ENCODE measurements around the gene DDX1. TPM values are rescaled to one million over a fixed set of nuclear protein-coding genes. Genes with fewer than 3 reads are reported as not detected.

DDX1 gene
- total RNA-seq, 1 donor from 2014 or later = 77.0 TPM

DNA sequence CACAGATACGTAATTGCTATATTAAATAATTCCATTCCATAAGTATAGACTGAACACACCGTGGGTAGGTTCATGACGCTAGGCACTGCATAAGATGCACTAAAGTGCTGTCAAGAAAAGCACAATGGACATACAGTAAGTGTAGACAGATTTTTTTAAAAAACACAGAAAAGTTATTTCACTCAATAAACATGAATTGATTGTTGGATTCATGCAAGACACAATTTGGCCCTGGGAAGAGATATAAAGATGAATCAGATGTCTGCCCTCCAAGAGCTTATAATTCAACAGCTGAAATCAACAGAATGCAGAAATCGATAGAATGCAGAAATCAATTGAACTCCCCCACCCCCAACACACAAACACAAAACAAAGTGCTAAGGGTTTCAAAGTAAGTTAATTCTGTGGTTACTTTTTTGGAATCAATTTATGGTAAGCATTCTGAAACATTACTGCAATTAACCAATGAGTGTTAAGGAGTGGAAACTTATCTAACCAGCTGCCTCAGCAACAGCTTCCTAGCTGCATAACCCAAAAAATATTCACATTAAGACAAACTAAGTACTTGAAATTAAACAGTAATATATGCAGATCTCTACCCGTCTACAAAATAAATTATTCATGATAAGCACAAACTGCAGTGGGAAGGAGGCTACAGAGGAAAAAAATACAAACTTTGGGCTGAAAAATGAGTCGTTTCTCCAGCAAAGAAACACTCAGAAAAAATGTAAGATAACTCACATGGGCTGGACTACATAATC lies 32.1 kb upstream of the DDX1 start:
- DNase-seq (ENCODE audit: low read depth) = no peak
- H3K4me3 ChIP-seq (ENCODE audit: low read depth, low read length) = peak overlapping the region; percentile 91
- TF ChIP-seq, protein P1, sequence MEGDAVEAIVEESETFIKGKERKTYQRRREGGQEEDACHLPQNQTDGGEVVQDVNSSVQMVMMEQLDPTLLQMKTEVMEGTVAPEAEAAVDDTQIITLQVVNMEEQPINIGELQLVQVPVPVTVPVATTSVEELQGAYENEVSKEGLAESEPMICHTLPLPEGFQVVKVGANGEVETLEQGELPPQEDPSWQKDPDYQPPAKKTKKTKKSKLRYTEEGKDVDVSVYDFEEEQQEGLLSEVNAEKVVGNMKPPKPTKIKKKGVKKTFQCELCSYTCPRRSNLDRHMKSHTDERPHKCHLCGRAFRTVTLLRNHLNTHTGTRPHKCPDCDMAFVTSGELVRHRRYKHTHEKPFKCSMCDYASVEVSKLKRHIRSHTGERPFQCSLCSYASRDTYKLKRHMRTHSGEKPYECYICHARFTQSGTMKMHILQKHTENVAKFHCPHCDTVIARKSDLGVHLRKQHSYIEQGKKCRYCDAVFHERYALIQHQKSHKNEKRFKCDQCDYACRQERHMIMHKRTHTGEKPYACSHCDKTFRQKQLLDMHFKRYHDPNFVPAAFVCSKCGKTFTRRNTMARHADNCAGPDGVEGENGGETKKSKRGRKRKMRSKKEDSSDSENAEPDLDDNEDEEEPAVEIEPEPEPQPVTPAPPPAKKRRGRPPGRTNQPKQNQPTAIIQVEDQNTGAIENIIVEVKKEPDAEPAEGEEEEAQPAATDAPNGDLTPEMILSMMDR (conservative IDR thresholded peaks at IDR 0.05; ENCODE audit: low read depth, low read length) = no peak

DNA sequence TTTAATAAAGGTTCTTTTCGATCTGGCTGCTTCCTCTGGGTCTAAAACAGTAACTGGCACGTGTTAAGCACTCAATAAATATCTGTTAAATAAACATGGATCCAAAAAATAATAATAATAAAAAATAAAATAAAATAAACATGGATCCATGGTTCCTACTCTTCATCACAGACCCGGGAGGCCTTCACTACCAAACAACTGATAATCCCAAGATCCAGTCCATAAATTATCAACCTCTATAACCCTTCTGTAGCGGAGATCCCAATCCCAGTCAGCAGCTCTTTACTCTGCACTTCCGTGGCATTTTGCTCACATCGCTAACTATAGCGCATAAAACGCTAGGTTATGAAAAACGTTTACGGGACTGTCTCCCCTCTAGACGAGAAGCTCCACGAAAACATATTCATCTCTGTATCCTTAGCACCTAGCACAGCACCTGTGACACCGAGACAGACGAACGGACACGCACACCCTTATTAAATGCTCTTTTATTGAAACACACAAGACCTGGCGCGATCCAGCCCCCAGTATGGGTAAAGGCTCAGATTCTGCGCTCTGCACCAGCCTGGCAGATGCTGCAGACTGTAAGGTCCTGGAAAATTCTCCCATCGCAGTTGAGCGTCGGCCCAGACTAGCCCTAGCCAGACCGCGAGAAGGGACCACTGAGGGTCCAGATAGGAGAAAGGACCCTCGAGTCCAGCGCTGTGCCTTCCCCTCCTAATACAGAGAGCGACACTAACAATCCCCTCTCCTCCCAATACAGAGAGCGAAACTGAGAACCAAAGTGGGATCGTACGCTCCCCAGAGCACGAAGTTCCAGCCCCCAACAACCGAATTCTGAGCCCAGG lies 31.3 kb upstream of the DDX1 start:
- DNase-seq (ENCODE audit: low read depth) = no peak
- TF ChIP-seq, protein P1 (conservative IDR thresholded peaks at IDR 0.05; ENCODE audit: low read depth, low read length) = no peak
- peak overlapping the region; percentile 91 for H3K4me3 ChIP-seq (ENCODE audit: low read depth, low read length)

DNA sequence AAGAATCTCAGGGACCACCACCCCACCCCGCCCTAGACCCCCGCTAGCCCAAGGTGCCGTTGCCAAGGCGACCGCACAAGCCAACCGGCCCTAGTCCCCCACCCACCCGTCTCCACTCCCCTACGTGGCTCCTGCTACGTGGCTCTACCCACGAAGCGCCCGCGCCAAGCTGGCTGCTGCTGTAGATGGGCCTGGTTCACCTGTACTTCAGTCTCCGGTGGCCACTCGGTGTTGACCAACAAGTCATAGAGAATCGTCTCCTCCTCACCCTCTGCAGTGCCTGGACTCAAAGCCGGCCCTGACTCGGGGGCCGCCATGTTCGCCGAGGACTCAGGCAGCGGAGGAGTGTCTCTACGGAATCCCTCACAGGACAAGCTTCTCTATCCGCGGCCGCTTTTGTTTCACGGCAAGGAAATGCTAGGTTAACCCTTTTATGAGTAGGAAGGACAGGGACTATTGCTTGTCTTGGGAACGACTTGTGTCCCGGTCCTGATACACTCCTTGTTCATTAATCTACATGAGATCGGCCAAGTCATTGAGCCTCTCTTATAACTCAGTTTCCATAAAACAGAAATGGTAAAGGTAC lies 30.6 kb upstream of the DDX1 start, which contains the start of gene NBAS:
Gene NBAS (minus strand): TSS at position 347 of the 586 bp plus-strand sequence. CDS start 30 bp downstream, at position 317.
- H3K4me3 ChIP-seq (ENCODE audit: low read depth, low read length) = peak within 1 kb of the TSS; percentile 91
- peak; percentile 41 for DNase-seq (ENCODE audit: low read depth)
- TF ChIP-seq, protein P1 (conservative IDR thresholded peaks at IDR 0.05; ENCODE audit: low read depth, low read length) = no peak

DNA sequence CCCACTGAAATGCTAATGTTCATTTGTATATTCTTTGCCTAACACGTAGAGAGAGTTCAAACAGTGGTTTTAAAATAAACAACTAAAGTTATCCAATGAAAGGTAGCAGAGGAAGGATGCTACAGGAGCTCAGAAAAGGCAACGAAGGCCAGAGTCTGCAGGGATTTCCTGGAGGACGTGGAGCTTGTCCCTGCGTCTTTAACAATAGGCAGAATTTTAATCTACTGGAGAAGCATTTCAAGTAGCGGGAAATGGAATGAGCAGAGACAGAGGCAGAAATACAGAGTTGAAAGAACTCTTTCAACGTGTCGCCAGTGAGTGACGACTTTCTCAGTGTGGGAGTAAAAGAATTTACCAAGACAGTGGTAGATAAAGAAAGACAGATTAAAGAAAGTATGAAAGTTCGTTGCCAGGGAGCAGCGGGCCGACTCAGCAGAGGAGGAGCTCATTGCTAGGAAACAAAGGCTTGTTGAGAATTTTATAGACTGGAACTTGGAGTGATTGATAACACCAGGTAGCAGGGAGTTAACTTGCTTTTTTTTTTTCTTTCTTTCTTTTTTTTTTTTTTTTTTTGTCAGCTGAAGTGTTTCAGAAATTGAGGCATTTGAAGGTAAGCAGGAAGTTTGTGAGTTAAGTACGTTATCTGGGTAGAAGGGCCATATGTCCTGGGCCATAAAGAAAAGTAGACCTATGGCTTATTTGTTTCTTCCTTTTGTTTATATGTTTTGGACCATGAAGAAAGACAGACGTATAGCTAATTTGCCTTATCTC lies 29.9 kb upstream of the DDX1 start:
- H3K4me3 ChIP-seq (ENCODE audit: low read depth, low read length) = peak overlapping the region; percentile 91
- TF ChIP-seq, protein P1 (conservative IDR thresholded peaks at IDR 0.05; ENCODE audit: low read depth, low read length) = no peak
- peak; percentile 26 for DNase-seq (ENCODE audit: low read depth)

DNA sequence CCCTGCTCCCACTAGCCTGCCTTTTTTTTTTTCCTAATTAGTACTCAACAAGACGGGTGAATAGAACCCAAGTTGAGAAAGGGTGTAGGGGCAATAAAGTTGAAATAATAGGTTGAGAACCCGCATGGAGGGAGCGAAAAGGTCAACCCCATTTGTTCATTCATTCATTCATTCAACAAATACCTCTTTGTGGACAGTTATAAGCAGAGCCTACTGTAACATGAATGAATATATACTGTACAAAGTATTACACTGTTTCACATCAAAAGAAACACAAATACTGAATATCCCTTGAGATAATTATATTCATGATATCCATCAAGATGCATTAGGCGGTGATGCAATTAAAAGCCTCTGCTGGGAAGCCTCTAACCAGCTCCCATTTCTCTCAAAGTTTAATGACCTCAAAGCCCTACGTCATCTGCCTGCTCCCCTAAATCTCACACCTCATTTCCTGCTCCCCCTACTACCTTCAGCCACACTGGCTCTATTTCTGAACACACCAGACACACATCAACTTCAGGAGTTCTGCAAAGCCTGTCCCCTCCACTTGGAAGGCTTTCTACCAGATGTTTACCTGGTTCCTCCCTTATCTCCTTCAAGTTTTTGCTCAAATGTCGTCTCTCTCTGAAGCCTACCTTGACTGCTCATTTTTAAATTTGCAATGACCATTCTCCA lies 29.2 kb upstream of the DDX1 start:
- DNase-seq (ENCODE audit: low read depth) = no peak
- H3K4me3 ChIP-seq (ENCODE audit: low read depth, low read length) = peak overlapping the region; percentile 91
- TF ChIP-seq, protein P1 (conservative IDR thresholded peaks at IDR 0.05; ENCODE audit: low read depth, low read length) = no peak

All from epithelial cell of proximal tubule (primary cell).